ENCODE results near the gene ZDHHC7.

ZDHHC7 gene

DNA sequence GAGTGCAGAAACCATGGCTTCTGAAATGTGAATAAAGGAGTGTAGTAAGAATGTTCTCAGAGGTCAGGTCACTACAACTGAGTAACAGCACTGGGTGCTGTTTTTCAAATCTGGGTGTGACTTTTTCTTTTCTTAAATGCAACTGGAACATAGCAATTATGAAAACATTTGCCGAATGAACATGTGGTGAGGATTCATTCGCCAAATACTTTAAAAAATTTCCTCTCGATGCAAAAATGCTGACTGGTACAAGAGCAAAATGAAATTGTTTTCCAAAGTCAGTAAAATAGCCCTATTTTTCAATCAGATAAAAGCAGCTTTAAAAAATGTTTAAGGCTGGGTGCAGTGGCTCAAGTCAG lies 18.6 kb downstream of the ZDHHC7 start:
- DNase-seq = no peak

DNA sequence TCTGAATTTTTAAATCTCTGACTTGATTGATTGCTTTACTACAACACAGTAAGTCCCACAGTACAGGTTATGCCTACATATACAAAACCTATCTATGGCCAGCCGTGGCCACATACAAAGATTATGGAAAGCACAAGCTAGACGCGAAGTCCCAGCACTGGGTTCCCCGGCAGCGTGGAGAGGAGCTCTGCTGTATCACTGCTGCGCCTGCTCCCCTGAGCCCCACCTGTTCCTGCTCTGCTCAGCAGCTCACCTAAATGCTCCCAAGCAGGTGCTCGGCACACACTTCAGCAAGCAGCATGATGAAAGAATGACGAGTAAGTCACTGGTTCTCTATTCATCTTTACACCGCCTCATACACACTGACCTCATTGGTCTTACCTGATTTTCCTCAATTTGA lies 20.6 kb downstream of the ZDHHC7 start:
- no peak for DNase-seq

DNA sequence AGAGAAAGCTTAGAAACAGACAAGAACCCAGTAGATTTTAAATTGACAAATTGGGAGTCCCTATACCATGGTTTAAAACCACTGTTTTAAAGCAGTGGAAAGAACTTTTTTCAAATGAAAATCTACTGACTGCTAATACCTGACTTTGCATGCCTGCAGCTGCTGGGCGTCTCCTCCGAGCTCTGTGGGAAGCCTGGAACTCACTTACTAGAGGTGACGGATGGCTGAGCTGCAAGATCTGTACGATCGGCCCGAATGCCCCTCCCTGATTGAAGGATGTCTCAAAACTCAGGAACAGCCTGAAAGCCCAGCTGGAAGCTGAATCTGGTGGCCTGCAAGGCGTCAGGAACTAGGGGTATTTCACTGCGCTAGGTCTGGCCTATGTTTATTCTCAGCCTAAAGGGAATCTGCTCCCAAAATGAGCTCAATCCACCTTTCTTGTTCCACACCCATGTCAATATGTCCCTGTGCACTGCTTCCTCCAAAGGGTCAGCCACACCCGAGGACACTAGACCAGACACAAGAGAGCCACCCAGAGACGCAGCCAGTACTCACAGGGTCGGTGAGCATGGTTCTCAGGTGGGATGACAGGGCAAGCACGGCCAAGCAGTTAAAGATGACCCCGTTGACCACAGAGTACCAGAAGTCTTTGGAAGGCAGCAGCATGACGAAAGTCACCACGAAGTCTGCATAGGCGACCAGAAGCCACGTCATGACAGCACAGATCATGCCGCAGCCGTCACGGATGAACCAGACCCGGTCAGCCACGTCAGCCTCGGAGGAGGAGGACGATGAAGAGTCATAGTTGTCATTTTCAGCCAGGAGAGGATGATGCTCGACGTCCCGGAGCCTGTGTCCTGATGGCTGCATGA lies 21.4 kb downstream of the ZDHHC7 start:
- no peak for DNase-seq

DNA sequence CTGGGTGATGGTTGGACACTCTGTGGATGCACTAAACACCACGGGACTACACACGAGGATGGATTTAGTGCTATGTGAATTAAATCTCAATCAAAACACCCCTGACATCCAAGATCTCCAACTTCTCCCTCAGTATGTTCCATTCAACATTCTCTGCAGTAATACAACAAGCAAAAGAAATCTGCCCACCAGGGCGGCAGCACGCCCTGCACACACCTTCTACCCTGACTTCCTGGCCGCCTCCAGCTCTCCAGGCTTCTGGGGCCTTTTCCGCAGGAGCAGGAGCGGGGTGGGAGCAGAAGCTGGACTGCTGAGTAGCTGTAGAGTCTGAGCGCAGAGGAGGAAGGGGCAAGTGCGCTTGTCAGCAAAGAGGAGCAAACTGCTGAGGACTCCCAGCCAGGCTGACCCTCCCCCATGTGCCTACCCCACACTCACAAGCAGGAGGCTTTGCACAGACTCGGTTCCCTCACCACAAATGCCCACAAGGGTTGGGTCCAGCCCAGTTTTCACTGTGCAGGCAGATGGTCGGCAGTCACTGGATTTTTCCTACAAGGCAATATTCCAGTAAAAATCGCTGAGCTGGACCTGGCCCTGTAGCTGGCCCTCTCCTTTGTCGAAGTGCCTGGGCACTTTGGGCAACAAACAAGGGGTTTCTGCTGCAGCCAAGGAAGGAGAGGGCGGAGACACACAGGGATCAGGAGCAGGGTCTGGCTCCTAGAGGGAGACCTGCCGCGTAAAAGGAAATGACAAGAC lies 22.8 kb downstream of the ZDHHC7 start:
- no peak for DNase-seq

DNA sequence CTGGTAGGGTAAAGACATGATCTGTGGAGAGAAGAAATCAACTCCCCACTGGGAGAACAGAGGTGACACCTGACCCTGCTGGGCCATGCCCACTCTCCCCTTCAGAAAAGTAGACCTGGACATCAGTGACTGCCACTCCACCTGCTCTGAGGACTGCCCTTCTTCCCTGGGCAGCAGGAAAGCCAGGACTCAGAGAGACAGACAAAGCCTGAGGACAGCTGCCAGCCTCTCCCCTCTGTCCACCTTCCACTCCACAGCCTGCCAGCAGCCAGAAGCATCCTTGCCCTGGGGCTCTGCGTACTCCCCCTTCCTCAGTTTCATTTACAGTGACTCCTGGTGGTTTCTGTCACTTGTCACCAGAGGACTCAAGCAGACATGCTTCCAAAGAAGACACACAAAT lies 24.5 kb downstream of the ZDHHC7 start:
- DNase-seq = no peak

DNA sequence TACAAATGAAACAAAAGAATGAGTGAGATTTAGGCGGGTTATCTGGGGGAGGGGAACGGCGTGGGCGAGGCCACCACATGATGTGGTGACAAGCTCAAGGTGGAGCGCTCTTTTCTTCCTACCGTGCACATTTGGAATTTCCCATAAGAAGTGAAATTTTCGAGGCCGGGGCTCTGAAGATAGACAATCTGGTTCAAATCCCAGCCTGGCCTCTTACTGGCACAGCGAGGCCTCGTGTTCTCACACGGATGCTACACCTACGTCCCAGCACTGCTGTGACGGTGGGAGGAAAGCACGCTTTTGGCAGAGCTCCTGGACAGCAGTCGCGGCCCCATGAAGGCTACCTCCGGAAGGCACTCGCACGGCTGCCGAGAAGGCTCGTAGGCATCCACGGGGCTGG lies 25.2 kb downstream of the ZDHHC7 start:
- DNase-seq = no peak

DNA sequence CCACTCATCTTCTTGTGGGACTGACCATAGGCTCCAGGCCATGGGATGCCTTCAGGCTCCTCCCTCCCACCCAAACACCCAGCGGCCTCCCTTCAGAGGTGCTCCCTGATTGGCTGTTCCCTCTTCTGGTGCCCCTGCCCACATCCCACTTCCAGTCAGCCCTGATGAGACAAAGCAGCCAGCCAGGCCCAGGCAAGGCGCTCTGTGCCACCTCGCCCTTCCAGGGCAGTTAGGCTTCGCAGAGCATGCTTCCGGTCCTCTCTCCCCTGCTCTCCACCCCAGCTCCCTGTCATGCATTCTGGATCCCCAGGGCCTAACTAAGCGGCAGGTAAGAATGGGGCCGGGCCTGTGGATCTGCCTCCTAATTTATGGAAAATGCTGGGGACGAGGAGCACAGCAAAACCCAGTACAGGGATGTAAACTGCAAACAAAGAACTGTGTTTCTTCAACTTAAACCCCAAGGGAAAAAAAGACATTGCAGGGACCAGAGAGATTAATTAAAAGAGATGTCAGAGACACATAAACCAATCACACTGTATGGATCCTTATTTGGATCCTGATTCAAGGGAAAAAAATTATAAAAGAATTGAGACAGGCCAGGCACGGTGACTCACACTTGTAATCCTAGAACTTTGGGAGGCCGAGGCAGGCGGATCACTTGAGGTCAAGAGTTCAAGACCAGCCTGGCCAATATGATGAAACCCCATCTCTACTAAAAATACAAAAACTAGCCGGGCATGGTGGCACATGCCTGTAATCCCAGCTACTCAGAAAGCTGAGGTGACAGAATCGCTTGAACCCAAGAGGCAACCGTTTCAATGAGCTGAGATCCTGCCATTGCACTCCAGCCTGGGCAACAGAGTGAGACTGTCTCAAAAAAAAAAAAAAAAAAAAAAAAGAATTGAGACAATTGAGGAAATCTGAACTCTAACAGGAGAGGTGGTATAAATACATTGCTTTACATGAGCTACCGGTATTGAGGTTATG lies 26.0 kb downstream of the ZDHHC7 start:
- no peak for DNase-seq

DNA sequence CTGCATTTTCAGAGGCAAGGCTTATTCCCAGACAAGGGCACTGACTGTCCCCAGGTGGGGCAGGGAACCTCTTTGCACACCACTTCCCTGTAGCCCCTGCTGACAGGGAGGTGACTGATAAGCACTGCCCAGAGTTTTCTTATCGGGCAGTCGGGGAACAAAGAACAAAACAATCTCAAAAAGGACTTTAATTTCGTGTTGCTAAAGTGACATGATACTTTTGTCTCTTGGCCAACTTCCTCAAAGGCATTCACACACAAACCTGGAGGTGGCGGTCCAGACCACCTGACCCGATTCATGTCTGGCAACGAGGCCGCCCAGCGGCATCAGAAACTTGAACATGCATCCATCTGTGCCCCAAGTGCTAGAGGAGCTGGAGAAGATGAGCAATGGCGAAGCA lies 28.9 kb downstream of the ZDHHC7 start:
- no peak for DNase-seq

DNA sequence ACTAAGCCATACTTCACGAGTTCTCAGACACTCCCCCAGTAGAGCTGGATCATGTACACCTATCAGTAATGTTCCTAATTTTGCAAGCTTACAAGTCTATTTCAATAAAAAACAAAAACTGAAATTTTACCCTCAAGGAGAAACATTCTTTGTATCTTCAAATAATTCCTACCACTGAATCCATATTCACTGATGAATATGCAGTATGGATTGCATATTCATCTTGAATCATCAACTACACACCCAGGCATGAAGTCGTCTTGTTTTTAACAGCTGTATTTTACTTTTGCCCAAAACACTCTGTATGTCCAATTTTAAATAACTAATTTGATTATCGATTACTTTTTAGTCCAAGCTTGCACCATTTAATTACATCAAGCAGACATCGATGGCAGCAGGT lies 31.8 kb downstream of the ZDHHC7 start:
- DNase-seq = no peak

DNA sequence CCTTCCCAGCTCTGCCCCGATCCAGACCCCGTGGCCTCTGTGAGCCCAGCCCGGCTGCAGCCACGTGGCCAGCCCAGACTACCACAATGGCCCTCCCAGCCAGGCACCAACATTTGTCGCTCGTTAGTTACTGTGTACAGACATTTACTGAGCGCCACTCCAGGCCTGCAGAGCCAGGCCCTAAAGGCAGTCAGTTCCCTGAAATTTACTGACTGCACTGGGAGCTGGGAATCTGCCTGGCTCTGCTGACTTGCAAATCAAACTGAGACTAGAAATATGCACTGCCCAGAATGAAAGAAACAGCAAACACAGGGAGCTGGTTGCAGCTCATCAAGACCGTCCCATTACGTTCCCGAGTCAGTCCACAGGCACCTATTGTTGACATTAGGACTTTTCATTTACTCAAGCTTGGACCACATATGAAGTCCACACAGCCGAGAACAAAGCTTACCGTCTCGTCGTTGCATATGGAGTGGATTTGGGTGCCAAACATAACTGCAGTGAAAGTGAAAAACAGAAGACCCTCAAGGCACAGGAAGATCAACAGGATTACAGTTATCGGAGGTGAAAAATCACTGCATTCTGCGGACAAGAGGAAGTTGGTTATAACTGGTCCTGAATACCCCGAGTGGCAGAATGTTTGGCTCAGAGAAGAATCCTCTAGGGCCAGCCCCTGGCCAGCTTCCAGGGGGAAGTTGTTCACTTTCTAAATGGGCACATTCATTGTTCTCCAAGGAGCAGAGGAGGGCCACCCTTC lies 34.5 kb downstream of the ZDHHC7 start:
- no peak for DNase-seq

DNA sequence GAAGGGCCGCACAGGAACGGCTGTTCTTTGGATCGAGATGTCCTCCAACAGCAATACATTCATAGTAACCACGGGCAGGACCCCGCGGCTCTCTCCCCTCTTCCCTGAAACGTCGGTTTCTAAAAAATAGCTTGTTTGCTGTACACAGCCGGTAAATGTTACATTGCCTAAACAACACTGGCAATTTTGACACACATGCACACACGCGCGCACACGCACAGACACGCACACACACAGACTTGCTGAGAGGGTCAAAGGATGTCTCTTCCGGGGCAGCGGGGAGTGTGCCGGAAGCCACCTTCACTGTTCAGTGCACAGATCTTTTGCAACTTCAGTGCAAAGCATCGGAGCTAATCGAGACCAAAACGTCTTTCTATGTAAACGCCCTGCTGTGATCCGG lies 35.8 kb downstream of the ZDHHC7 start:
- DNase-seq = no peak

DNA sequence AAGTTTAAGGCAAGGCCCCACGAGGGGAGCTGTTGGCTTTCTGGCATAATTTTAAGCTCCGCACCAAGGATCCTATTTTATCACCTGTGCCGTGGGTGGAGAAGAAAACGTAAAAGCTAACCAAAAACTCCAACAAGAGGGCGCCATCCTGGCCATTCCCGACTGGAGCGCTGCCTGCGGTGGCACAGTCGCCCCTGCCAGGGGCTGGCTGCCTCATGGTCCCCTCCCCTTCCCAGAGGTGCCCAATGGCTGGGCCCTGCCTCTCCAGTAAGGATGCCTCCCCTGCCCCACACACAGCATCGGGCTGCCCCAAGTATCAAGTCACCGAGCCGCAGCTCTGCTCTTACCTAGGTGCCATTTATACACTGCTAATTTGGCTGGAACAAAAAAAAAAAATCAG lies 36.3 kb downstream of the ZDHHC7 start:
- no peak for DNase-seq

DNA sequence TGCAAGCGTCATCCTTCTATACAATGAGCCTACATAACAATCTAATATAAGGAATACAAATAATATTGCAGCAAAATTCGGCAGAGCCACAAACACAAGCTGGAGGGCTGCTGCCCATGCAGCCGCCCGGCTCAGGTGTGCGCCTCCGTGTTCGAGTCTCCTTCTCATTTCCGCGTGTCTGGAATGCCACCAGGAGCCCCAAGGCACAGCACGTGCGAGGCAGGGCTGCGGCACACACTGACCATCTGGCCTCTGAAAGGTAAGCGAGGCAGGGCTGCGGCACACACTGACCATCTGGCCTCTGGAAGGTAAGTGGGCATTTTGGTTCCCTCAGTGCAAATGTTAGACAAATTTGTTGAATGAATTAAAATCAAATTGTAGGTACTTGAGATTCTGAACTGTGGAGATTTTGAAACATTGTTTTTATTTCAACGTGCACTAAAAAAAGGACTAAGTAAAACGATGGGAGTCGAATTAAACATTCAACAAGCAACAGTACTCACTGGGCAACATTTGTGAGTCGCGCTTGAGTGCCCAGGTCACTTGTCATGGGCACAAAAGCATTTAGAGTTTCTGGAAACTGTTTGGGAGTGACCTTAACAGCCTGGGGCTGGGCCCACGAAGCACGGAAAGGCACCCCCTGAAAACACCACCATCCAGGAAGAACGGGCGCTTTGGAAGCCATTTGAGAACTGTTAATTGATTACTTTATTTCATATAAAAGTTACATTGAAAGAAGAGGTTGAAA lies 37.4 kb downstream of the ZDHHC7 start:
- no peak for DNase-seq

DNA sequence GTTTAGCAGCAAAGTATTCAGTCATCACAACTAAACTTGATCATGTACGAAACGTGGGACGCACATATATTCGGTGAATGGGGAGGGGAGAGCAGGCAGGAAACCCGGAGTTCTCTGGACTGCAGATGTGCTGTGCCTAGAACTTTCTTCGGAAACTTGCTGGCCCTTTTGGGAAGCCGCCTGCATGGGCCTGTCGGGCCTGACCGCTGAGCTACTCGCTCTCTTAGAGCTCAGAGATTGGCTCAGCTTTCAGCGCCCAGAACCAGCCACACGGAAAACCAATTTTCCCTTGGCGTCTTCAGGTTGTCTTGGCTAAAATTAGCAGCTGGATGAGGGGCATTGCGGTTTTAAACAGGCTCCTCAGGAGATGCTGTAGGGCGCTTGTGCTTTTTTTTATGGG lies 38.1 kb downstream of the ZDHHC7 start:
- DNase-seq = no peak

DNA sequence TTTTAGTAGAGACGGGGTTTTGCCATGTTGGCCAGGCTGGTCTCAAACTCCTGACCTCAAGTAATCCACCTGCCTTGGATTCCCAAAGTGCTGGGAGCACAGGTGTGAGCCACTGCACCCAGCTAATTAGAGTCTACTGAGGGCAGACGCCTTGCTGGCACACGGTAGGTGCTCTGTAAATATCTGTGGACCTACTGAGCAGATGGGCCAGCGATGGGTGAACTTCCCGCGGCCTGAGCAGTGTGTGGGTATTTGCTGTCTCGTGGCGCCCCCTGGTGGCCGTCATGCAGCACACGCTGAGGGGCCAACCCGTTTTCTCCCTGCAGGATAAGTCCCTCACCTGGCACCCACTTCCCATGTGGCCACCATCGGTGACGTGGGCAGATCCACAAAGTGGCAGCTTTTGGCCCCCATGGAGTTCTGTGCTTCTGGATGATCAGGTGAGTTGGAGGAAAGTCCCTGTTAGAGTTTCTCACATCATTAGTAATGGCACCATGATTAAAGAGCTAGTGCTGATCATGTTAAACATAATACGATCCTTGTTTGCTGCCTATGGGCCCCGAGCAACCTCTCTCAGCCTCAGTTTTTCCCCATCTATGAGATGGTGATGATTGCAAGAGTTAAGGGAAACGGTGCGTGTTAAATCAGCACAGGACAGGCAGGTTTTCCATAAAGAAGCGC lies 40.7 kb downstream of the ZDHHC7 start:
- peak; percentile 77 for DNase-seq

DNA sequence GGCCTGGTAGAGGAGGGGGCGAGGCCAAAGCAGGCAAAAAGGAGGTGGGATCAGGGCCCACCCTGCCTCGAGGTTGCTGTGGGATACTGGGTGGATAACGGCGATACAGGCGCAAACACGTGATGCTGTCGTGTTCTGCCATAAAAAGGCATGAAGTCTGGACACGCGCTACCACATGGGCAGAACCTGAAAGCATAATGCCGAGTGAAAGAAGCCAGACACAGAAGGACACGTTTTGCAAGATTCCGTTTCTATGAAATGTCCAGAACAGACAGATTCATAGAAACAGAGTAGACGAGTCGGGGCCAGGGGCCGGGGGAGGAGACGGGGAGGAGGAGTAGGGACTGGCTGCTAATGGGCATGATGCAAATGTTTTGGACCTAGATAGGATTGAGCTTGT lies 43.5 kb downstream of the ZDHHC7 start:
- no peak for DNase-seq

DNA sequence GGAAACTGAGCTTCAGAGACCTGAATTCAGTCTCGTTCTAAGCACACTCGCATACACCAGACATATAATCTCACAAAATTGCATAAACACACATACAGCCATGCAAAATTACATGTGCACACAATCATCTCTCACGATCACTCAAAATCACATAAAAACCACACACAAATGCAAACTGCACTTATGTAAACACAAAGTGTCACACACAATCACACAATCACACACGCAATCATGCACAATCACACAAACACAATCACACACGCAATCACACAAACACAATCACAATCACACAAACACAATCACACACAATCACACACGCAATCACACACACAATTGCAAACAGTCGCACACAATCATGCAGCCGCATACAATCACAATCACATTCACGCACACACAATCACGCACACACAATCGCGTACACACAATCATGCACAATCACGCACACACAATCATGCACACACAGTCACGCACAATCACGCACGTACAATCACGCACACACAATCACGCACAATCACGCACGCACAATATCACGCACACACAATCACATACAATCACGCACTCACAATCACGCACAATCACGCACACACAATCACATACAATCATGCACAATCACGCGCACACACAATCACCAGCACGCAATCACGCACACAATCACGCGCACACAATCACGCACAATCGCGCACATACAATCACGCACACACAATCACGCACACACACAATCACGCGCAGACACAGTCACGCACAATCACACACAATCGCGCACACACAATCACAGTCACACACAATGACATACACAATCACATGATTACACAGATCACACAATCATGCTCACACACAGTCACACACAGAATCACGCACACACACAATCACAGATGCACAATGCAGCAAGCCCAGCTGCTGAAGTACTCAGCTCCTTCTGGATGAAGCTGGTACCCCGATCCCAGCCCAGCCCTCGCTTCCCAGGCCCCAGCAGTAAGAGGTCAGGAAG lies 45.6 kb downstream of the ZDHHC7 start:
- DNase-seq = no peak

DNA sequence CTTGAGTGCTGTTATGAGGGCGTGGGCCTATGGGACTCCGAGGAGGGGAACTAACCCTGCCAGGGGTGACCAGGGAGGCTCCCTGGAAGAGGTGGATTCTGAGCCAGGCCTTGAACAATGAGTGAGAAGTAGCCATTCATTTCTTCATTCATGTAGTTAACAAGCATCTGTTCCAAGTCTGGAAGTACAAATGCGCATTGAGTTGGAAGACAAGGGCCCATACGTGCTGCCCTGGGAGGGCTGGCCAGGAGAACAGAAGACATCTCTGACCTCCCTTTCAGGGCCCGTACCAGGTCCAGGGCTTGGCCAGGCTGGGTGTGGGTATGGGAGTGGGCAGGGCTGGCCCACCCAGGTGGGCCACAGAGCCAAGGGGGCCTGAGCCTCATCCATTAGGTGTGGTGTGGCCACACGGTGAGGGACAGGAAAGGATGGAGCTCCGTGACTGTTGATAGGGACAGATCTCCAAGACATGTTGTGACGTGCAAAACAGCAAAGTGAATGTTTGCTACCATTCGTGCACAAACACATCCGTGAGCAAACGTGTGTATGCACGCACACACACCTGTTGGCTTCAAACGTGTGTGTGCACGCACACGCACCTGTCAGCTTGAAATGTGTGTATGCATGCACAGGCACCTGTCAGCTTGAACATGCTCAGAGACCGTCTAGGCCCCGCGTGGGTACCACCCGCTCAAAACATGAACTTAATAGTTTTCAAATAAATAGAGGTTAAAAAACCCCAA lies 46.8 kb downstream of the ZDHHC7 start:
- no peak for DNase-seq

DNA sequence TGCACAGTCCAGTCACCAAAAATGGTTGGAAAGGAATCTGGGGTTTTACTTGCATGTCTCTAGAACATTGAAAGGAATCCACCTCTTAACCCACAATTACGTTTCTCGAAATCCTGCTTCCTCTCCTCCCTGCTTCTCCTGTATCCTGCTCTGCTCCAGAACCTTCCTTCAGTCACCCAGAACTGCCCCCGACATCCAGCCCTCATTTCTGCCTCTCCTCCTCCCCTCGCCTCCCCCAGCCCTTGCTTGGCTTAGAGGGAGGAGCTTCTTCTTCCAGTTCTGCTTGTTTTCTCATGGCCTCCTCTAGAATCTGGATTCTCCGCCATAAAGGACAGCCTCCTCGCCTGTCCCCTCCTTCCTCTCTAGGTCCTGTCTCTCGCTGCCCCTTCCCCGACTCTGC lies 48.3 kb downstream of the ZDHHC7 start:
- DNase-seq = no peak

Data from RPMI8226 (cell line).